HEK293 (cell line): ENCODE measurements around the gene TMEM250.
A peak's percentile ranks its signal among the peaks of the same experiment; 100 is the strongest.

Experiments used
- CTCF ChIA-PET: fragments of 350-600 bp; formaldehyde crosslinking; extraction: SDS; loops from one replicate; lab custom pipeline; 2021; ENCODE audit warnings: antibody characterized with exemption; lab: Yijun Ruan, JAX
- POLR2A ChIA-PET: fragments of 300-600 bp; formaldehyde crosslinking; extraction: SDS; loops from one replicate; lab custom pipeline; 2020; ENCODE audit warnings: antibody characterized with exemption, inconsistent platforms; lab: Yijun Ruan, JAX
- H3K27ac ChIP-seq: fragments of 200-500 bp; sonication (Bioruptor generic); 2 replicates; pipeline ENCODE4 v1.5.1; 2014; ENCODE audit warnings: low read depth, low read length, control low read depth, inconsistent platforms; ENCODE audit errors: extremely low read depth
- H3K36me3 ChIP-seq, 2 experiments: fragments of 200-500 bp in 1 of 2; sonication (Bioruptor generic) in 1 of 2; 1 replicate in 1 of 2; 2 replicates in 1 of 2; pipeline ENCODE4 v1.5.1; 2014 to 2017; ENCODE audit warnings: inconsistent platforms in 2 of 2, low read length in 2 of 2; ENCODE audit not compliant: control insufficient read depth in 2 of 2, insufficient read depth in 1 of 2
- H3K4me1 ChIP-seq: fragments of 200-500 bp; sonication (Bioruptor generic); 2 replicates; pipeline ENCODE4 v1.5.1; 2014; ENCODE audit warnings: mild to moderate bottlenecking, low read length, inconsistent platforms; ENCODE audit not compliant: control insufficient read depth, insufficient read depth
- H3K4me3 ChIP-seq: 2 replicates; pipeline ENCODE4 v1.5.1; 2011; ENCODE audit warnings: low read depth, mild to moderate bottlenecking, control low read depth, low read length, moderate library complexity
- H3K9me3 ChIP-seq: fragments of 200-500 bp; sonication (Bioruptor generic); 2 replicates; pipeline ENCODE4 v1.5.1; 2014; ENCODE audit warnings: low read depth, low read length, inconsistent platforms; ENCODE audit not compliant: control insufficient read depth, insufficient read depth
- BCL11A ChIP-seq: fragments of 450-650 bp; formaldehyde crosslinking; IDR thresholded peaks from 2 replicates; pipeline ENCODE4 v1.5.1; 2016; ENCODE audit warnings: low read depth, missing biosample characterization, missing genetic modification characterization
- GLIS2 ChIP-seq: fragments of 450-650 bp; formaldehyde crosslinking; IDR thresholded peaks from 2 replicates; pipeline ENCODE4 v1.5.1; 2016; ENCODE audit warnings: missing biosample characterization, missing genetic modification characterization
- OVOL3 ChIP-seq: fragments of 450-650 bp; formaldehyde crosslinking; IDR thresholded peaks from 2 replicates; pipeline ENCODE4 v1.5.1; 2016; ENCODE audit warnings: missing biosample characterization, missing genetic modification characterization
- ZBTB21 ChIP-seq: fragments of 450-650 bp; formaldehyde crosslinking; IDR thresholded peaks from 2 replicates; pipeline ENCODE4 v1.5.1; 2017; ENCODE audit warnings: missing biosample characterization, missing genetic modification characterization
- ZNF121 ChIP-seq: fragments of 450-650 bp; formaldehyde crosslinking; IDR thresholded peaks from 2 replicates; pipeline ENCODE4 v1.5.1; 2016; ENCODE audit warnings: missing biosample characterization, missing genetic modification characterization
- ZNF155 ChIP-seq: fragments of 450-650 bp; formaldehyde crosslinking; IDR thresholded peaks from 2 replicates; pipeline ENCODE4 v1.5.1; 2016; ENCODE audit warnings: missing biosample characterization, missing genetic modification characterization
- ZNF174 ChIP-seq: fragments of 450-650 bp; formaldehyde crosslinking; IDR thresholded peaks from 2 replicates; pipeline ENCODE4 v1.5.0; 2017; ENCODE audit warnings: missing biosample characterization, mild to moderate bottlenecking, missing genetic modification characterization
- ZNF202 ChIP-seq: fragments of 450-650 bp; formaldehyde crosslinking; IDR thresholded peaks from 2 replicates; pipeline ENCODE4 v1.5.1; 2016; ENCODE audit warnings: missing biosample characterization, missing genetic modification characterization, borderline replicate concordance
- ZNF335 ChIP-seq: fragments of 450-650 bp; formaldehyde crosslinking; conservative IDR thresholded peaks from 2 replicates; pipeline ENCODE4 v1.5.1; 2016; ENCODE audit warnings: missing biosample characterization, missing genetic modification characterization
- ZNF37A ChIP-seq: fragments of 450-650 bp; IDR thresholded peaks from 2 replicates; pipeline ENCODE4 v1.5.1; 2018; ENCODE audit warnings: missing biosample characterization, missing genetic modification characterization
- ZNF48 ChIP-seq: fragments of 450-650 bp; formaldehyde crosslinking; IDR thresholded peaks from 2 replicates; pipeline ENCODE4 v1.5.1; 2016; ENCODE audit warnings: missing biosample characterization, missing genetic modification characterization
- ZNF548 ChIP-seq: fragments of 450-650 bp; formaldehyde crosslinking; IDR thresholded peaks from 2 replicates; pipeline ENCODE4 v1.5.1; 2016; ENCODE audit warnings: missing biosample characterization, missing genetic modification characterization
- ZNF701 ChIP-seq: fragments of 450-650 bp; formaldehyde crosslinking; IDR thresholded peaks from 2 replicates; pipeline ENCODE4 v1.5.1; 2016; ENCODE audit warnings: missing biosample characterization, missing genetic modification characterization
- ZNF776 ChIP-seq: fragments of 450-650 bp; formaldehyde crosslinking; IDR thresholded peaks from 2 replicates; pipeline ENCODE4 v1.5.0; 2017; ENCODE audit warnings: missing biosample characterization, missing genetic modification characterization, borderline replicate concordance
- TF ChIP-seq, protein P1 (sequence below): fragments of 450-650 bp; formaldehyde crosslinking; optimal IDR thresholded peaks from 2 replicates; pipeline ENCODE3; 2016; ENCODE audit warnings: missing biosample characterization, mild to moderate bottlenecking, missing genetic modification characterization
- TF ChIP-seq, protein P2 (sequence below): fragments of 450-650 bp; formaldehyde crosslinking; IDR thresholded peaks from 2 replicates; pipeline ENCODE4 v1.5.1; 2017; ENCODE audit warnings: missing biosample characterization, missing genetic modification characterization
- TF ChIP-seq, protein P3 (sequence below): fragments of 450-650 bp; formaldehyde crosslinking; IDR thresholded peaks from 2 replicates; pipeline ENCODE4 v1.5.1; 2016; ENCODE audit warnings: missing biosample characterization, missing genetic modification characterization
- TF ChIP-seq, protein P4 (sequence below): fragments of 450-650 bp; formaldehyde crosslinking; IDR thresholded peaks from 2 replicates; pipeline ENCODE4 v1.5.1; 2016; ENCODE audit warnings: missing biosample characterization, missing genetic modification characterization
- TF ChIP-seq, protein P5 (sequence below): fragments of 450-650 bp; IDR thresholded peaks from 2 replicates; pipeline ENCODE4 v1.5.1; 2018; ENCODE audit warnings: missing biosample characterization, mild to moderate bottlenecking, missing genetic modification characterization
- TF ChIP-seq, protein P6 (sequence below): fragments of 450-650 bp; IDR thresholded peaks from 2 replicates; pipeline ENCODE4 v1.5.1; 2018; ENCODE audit warnings: missing biosample characterization, missing genetic modification characterization
- TF ChIP-seq, protein P7 (sequence below): sonication (generic); formaldehyde crosslinking; IDR thresholded peaks from 2 replicates; pipeline ENCODE4 v1.8.1; 2022; ENCODE audit warnings: mild to moderate bottlenecking, moderate library complexity, missing genetic modification reagents

The TMEM250 gene

DNA sequence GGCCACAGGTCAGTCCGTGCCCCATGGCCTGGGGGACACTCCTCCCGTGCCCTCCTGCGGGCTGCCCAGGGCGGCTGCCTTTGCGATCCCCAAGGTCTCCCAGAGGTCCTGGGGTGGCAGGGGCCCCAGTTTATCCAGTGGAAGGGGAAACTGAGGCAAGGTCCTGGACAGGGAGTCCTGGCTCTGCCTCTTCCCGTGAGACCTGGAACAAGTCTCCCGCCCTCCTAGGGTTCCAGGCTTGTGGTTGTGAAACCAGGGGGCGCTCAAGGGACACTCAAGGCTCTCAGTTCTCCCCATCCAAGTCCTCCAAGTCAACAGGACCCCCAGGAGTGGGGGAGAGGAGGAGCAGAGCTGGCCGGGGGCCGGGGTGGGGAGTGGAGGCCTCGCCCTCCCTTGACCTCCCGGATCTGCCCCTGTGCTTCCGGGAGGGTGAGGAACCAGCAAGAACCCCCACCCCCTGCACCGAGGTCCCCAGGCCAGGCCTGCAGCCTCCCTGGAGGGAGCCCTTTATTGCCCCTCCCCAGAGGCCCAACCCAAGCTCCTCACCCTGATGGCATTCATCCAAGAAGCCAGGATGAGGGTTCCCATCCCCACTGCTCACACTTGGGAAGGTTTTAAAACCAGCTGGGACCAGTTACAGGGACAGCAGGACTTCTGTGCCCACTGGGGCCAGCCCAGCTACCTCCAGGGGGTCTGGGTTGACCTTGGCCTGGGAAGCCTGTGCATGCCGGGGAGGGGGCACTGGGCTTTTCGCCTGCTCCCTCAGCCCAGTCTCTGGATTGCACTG is 24.7 kb upstream of the TMEM250 start (continued):
- TF ChIP-seq, protein P1, sequence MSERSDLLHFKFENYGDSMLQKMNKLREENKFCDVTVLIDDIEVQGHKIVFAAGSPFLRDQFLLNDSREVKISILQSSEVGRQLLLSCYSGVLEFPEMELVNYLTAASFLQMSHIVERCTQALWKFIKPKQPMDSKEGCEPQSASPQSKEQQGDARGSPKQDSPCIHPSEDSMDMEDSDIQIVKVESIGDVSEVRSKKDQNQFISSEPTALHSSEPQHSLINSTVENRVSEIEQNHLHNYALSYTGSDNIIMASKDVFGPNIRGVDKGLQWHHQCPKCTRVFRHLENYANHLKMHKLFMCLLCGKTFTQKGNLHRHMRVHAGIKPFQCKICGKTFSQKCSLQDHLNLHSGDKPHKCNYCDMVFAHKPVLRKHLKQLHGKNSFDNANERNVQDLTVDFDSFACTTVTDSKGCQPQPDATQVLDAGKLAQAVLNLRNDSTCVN, result no peak
- TF ChIP-seq, protein P2, sequence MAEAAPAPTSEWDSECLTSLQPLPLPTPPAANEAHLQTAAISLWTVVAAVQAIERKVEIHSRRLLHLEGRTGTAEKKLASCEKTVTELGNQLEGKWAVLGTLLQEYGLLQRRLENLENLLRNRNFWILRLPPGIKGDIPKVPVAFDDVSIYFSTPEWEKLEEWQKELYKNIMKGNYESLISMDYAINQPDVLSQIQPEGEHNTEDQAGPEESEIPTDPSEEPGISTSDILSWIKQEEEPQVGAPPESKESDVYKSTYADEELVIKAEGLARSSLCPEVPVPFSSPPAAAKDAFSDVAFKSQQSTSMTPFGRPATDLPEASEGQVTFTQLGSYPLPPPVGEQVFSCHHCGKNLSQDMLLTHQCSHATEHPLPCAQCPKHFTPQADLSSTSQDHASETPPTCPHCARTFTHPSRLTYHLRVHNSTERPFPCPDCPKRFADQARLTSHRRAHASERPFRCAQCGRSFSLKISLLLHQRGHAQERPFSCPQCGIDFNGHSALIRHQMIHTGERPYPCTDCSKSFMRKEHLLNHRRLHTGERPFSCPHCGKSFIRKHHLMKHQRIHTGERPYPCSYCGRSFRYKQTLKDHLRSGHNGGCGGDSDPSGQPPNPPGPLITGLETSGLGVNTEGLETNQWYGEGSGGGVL (tag by site-specific recombination), result peak; percentile 36; the same call in 1 of the 2 replicates
- no peak for TF ChIP-seq ZNF335 (tag by site-specific recombination)
- TF ChIP-seq OVOL3 (tag by site-specific recombination), result no peak
- no peak for TF ChIP-seq ZNF548 (tag by site-specific recombination)
- TF ChIP-seq ZNF202 (tag by site-specific recombination), result no peak
- TF ChIP-seq, protein P3, sequence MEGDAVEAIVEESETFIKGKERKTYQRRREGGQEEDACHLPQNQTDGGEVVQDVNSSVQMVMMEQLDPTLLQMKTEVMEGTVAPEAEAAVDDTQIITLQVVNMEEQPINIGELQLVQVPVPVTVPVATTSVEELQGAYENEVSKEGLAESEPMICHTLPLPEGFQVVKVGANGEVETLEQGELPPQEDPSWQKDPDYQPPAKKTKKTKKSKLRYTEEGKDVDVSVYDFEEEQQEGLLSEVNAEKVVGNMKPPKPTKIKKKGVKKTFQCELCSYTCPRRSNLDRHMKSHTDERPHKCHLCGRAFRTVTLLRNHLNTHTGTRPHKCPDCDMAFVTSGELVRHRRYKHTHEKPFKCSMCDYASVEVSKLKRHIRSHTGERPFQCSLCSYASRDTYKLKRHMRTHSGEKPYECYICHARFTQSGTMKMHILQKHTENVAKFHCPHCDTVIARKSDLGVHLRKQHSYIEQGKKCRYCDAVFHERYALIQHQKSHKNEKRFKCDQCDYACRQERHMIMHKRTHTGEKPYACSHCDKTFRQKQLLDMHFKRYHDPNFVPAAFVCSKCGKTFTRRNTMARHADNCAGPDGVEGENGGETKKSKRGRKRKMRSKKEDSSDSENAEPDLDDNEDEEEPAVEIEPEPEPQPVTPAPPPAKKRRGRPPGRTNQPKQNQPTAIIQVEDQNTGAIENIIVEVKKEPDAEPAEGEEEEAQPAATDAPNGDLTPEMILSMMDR (tag by site-specific recombination), result peak; percentile 30; the same call in 1 of the 2 replicates
- TF ChIP-seq ZNF48 (tag by site-specific recombination), result no peak
- TF ChIP-seq ZNF37A, result no peak

DNA sequence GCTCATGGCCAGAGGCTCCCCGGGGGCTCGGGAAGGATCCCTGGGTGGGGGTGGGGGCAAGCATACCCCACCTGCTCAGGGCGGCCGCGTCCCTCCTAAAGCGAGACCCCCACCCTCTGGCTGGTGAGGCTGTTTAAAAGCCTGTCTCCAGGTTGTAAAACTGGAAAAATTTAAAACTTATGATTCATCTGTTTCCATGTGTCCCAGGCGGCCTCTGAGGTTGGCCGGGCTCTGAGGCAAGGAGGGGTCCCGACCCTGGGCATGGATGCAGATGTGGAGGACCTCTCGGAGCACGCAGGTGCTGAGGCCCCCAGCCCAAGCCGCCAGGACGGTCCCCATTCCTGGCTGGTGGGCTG is 24.2 kb upstream of the TMEM250 start:
- CTCF ChIA-PET, result interaction anchor here (0.6 to 1.0 kb wide), 2 partner anchors 85 to 257 kb away, joined by 3 read pairs; no protein-coding TSS in a partner anchor
- H3K27ac ChIP-seq, result no peak overlapping the region
- TF ChIP-seq BCL11A, result no peak
- no peak for TF ChIP-seq ZNF701 (tag by site-specific recombination)
- TF ChIP-seq ZBTB21 (tag by site-specific recombination), result no peak
- no peak for TF ChIP-seq ZNF155 (tag by site-specific recombination)
- TF ChIP-seq, protein P4, sequence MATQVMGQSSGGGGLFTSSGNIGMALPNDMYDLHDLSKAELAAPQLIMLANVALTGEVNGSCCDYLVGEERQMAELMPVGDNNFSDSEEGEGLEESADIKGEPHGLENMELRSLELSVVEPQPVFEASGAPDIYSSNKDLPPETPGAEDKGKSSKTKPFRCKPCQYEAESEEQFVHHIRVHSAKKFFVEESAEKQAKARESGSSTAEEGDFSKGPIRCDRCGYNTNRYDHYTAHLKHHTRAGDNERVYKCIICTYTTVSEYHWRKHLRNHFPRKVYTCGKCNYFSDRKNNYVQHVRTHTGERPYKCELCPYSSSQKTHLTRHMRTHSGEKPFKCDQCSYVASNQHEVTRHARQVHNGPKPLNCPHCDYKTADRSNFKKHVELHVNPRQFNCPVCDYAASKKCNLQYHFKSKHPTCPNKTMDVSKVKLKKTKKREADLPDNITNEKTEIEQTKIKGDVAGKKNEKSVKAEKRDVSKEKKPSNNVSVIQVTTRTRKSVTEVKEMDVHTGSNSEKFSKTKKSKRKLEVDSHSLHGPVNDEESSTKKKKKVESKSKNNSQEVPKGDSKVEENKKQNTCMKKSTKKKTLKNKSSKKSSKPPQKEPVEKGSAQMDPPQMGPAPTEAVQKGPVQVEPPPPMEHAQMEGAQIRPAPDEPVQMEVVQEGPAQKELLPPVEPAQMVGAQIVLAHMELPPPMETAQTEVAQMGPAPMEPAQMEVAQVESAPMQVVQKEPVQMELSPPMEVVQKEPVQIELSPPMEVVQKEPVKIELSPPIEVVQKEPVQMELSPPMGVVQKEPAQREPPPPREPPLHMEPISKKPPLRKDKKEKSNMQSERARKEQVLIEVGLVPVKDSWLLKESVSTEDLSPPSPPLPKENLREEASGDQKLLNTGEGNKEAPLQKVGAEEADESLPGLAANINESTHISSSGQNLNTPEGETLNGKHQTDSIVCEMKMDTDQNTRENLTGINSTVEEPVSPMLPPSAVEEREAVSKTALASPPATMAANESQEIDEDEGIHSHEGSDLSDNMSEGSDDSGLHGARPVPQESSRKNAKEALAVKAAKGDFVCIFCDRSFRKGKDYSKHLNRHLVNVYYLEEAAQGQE, result no peak
- no peak for TF ChIP-seq ZNF776 (tag by site-specific recombination)
- no peak for TF ChIP-seq ZNF202 (tag by site-specific recombination)
- TF ChIP-seq, protein P5, sequence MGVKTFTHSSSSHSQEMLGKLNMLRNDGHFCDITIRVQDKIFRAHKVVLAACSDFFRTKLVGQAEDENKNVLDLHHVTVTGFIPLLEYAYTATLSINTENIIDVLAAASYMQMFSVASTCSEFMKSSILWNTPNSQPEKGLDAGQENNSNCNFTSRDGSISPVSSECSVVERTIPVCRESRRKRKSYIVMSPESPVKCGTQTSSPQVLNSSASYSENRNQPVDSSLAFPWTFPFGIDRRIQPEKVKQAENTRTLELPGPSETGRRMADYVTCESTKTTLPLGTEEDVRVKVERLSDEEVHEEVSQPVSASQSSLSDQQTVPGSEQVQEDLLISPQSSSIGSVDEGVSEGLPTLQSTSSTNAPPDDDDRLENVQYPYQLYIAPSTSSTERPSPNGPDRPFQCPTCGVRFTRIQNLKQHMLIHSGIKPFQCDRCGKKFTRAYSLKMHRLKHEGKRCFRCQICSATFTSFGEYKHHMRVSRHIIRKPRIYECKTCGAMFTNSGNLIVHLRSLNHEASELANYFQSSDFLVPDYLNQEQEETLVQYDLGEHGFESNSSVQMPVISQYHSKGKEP (tag by site-specific recombination), result no peak
- no peak for TF ChIP-seq ZNF174
- TF ChIP-seq GLIS2 (tag by site-specific recombination), result no peak
- TF ChIP-seq, protein P6, sequence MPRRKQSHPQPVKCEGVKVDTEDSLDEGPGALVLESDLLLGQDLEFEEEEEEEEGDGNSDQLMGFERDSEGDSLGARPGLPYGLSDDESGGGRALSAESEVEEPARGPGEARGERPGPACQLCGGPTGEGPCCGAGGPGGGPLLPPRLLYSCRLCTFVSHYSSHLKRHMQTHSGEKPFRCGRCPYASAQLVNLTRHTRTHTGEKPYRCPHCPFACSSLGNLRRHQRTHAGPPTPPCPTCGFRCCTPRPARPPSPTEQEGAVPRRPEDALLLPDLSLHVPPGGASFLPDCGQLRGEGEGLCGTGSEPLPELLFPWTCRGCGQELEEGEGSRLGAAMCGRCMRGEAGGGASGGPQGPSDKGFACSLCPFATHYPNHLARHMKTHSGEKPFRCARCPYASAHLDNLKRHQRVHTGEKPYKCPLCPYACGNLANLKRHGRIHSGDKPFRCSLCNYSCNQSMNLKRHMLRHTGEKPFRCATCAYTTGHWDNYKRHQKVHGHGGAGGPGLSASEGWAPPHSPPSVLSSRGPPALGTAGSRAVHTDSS, result no peak
- TF ChIP-seq, protein P7, sequence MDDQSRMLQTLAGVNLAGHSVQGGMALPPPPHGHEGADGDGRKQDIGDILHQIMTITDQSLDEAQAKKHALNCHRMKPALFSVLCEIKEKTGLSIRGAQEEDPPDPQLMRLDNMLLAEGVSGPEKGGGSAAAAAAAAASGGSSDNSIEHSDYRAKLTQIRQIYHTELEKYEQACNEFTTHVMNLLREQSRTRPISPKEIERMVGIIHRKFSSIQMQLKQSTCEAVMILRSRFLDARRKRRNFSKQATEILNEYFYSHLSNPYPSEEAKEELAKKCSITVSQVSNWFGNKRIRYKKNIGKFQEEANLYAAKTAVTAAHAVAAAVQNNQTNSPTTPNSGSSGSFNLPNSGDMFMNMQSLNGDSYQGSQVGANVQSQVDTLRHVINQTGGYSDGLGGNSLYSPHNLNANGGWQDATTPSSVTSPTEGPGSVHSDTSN (CRISPR knock-in tag), result no peak
- TF ChIP-seq ZNF121, result no peak
- no peaks in the 10 kb centered on the region for H3K9me3 ChIP-seq
- H3K4me1 ChIP-seq, result no peaks in the 10 kb centered on the region
- H3K36me3 ChIP-seq, result no peaks in the 10 kb centered on the region
- H3K4me3 ChIP-seq, result no peak overlapping the region
- POLR2A ChIA-PET, result no interaction called here
